GM12801 (cell line): Measurements from ENCODE around the gene PPARG.

Experiments
- CTCF ChIP-seq: IDR thresholded peaks from one replicate; pipeline ENCODE4 v1.5.1; 2011; ENCODE audit warnings: control low read depth; ENCODE audit not compliant: insufficient read length; ENCODE audit errors: extremely low read depth

Gene PPARG

GRCh38 chr3:12430086-12430485 lies 141.2 kb downstream of the PPARG start:
- no peak for TF ChIP-seq CTCF

GRCh38 chr3:12433823-12434222 lies 145.0 kb downstream of the PPARG start:
- no peak for TF ChIP-seq CTCF

GRCh38 chr3:12436514-12437220 lies 147.8 kb downstream of the PPARG start:
- TF ChIP-seq CTCF: no peak

GRCh38 chr3:12437221-12437605 lies 148.3 kb downstream of the PPARG start:
- no peak for TF ChIP-seq CTCF

GRCh38 chr3:12437861-12438260 lies 149.0 kb downstream of the PPARG start:
- TF ChIP-seq CTCF: no peak

- no peak for TF ChIP-seq CTCF
Measured at GRCh38 chr3:12438318-12438717, 149.4 kb downstream of the PPARG start.

GRCh38 chr3:12439161-12439940 lies 150.5 kb downstream of the PPARG start:
- no peak for TF ChIP-seq CTCF
